ENCODE data around the gene MKS1.

Gene MKS1

DNA sequence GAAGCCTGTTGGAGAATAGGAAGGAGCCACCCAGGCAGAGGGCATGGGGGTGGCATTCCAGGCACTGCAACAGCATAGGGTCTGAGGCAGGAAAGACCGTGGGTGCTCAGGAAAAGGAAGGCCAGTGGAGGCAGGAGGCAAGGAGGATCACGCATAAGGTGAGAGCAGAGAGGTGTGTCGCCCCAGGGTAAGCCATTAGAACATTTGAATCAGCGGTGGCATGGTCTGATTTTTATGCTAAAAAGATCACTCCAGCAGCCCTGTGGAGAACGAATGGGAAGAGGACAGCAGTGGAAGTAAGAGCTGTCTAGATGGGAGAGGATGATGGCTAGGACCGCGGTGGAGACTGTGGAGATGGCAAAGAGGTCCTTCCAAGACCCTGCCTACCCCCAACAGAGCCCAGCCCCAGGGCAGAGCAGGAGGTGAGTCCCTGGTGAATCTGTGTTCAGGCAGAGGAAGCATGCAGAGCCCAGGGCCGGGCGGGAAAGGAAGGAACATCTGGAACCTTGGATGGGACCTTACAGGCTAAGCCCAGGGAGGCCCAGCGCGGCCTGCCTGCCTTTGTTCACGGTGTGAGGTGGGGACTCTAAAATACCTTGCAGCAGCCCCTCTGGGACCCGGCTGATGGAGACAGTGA is 27.2 kb upstream of the MKS1 start:
- in situ Hi-C loops (cut with HindIII; ENCODE audit: low pct_ligation_motif_present, low pct_unique_long_range_greater_than_20kb, low sequenced_read_pairs): no loop called here
- DNase-seq: no peak

DNA sequence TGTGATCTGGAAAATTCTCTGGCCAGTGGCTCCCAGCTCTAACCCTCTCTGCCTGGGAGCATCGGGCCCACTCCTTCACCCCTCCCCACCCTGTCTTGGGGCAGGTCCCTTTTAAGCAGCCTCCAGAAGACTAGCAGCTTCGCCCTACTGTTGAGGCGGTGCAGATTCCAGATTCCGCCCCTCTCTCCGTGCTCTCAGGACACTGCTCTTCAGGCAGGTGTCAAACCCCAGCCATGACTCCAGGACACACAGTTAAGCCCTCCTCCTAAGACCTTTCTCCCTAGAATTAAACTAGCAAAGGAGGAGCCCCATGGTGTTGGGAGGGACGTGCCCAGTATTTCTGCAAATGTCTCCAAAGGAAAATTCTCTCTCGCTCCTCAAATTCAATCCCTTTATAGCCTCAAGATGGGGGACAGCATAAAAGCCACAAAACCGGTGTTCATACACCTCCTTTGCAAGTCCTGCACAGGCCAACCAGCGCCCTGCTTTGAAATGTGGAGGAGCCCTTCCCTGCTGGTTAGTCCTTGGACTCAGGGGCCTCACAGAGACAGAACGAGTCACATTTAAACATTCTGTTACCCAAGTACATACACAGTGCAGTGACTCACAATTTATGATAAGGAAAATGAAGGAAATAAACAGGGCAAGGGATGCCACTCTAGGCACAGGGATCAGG is 26.5 kb upstream of the MKS1 start:
- in situ Hi-C loops (cut with HindIII; ENCODE audit: low pct_ligation_motif_present, low pct_unique_long_range_greater_than_20kb, low sequenced_read_pairs): no loop called here

GRCh38 chr17:58244963-58245362 is 25.9 kb upstream of the MKS1 start:
- in situ Hi-C loops (cut with HindIII; ENCODE audit: low pct_ligation_motif_present, low pct_unique_long_range_greater_than_20kb, low sequenced_read_pairs): no loop called here
- no peak for DNase-seq

More for the DNA sequence above, 26.5 kb upstream of the MKS1 start:
- no peak for DNase-seq

- in situ Hi-C loops (cut with HindIII; ENCODE audit: low pct_ligation_motif_present, low pct_unique_long_range_greater_than_20kb, low sequenced_read_pairs): no loop called here
- no peak for DNase-seq
Observed at GRCh38 chr17:58242171-58242784, 23.2 kb upstream of the MKS1 start.

GRCh38 chr17:58239987-58240386 is 20.9 kb upstream of the MKS1 start:
- in situ Hi-C loops (cut with HindIII; ENCODE audit: low pct_ligation_motif_present, low pct_unique_long_range_greater_than_20kb, low sequenced_read_pairs): no loop called here

GRCh38 chr17:58238147-58238634 is 19.1 kb upstream of the MKS1 start, which contains the start of gene LPO:
LPO (plus strand) TSS chr17:58238584; CDS start chr17:58242980, 4,396 bp downstream.
- in situ Hi-C loops (cut with HindIII; ENCODE audit: low pct_ligation_motif_present, low pct_unique_long_range_greater_than_20kb, low sequenced_read_pairs): no loop called here
- no peak for DNase-seq

More at GRCh38 chr17:58239987-58240386, 20.9 kb upstream of the MKS1 start:
- no peak for DNase-seq

GRCh38 chr17:58236394-58236793 is 17.3 kb upstream of the MKS1 start:
- in situ Hi-C loops (cut with HindIII; ENCODE audit: low pct_ligation_motif_present, low pct_unique_long_range_greater_than_20kb, low sequenced_read_pairs): no loop called here
- DNase-seq: no peak

GRCh38 chr17:58235821-58236220 is 16.8 kb upstream of the MKS1 start:
- in situ Hi-C loops (cut with HindIII; ENCODE audit: low pct_ligation_motif_present, low pct_unique_long_range_greater_than_20kb, low sequenced_read_pairs): no loop called here
- no peak for DNase-seq

DNA sequence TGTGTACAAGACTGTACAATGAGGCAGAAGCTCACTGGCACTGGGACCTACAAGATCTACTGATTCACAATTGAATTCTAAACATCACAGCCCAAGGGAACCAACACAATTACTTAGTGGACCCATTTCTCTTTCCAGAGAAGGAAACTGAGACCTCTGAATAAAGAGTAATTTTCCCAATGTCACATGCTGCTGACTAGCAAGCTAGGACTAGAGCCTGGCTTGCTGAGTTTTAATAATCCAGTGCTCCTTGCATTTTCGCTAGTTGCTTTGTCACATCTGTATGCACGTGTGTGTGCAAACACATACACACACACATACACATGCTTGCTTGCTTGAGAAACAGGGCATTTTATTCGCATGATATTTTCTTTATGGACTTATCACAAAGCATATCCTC is 15.5 kb upstream of the MKS1 start:
- DNase-seq: no peak
- in situ Hi-C loops (cut with HindIII; ENCODE audit: low pct_ligation_motif_present, low pct_unique_long_range_greater_than_20kb, low sequenced_read_pairs): no loop called here

GRCh38 chr17:58233543-58233942 is 14.5 kb upstream of the MKS1 start:
- DNase-seq: no peak
- in situ Hi-C loops (cut with HindIII; ENCODE audit: low pct_ligation_motif_present, low pct_unique_long_range_greater_than_20kb, low sequenced_read_pairs): no loop called here

GRCh38 chr17:58232707-58233156 is 13.7 kb upstream of the MKS1 start:
- in situ Hi-C loops (cut with HindIII; ENCODE audit: low pct_ligation_motif_present, low pct_unique_long_range_greater_than_20kb, low sequenced_read_pairs): no loop called here
- peak; percentile 35 for DNase-seq

DNA sequence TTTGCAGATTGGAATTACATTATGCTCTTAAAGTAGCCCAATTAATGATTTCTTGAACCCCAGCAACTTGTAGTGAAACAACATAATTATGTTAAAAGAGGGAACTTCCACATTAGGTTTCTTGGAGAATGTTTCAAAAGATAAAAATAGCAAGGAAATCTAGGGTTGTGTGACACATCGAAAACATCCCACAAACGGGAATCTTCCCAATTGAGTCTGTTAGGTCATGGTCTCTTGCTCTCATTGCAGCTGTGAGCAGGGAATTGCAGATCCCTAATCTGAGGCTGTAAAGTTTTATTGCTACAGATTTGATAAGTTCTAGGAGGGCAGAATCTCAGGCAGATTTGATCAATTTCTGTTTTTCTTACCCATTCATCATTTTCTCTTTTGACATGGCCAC is 12.6 kb upstream of the MKS1 start:
- DNase-seq: no peak
- in situ Hi-C loops (cut with HindIII; ENCODE audit: low pct_ligation_motif_present, low pct_unique_long_range_greater_than_20kb, low sequenced_read_pairs): no loop called here

DNA sequence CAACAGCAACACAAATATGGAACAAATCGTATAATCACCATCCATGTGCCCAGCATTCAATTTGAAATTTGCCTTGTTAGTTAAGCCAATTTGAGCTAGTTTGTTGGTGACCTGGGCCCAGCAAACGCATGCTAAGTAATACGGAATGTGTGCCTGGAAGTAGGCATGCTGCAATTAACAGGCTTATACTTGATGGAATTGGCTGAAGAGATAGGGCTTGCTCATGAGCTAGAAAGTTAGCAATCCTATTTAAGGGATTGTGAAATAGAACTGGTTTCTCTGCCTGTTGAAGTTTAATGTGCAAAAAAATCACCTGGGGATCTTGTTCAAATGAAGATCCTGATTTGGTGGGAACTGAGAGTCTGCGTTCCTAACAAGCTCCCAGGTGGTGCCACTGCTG is 10.8 kb upstream of the MKS1 start:
- in situ Hi-C loops (cut with HindIII; ENCODE audit: low pct_ligation_motif_present, low pct_unique_long_range_greater_than_20kb, low sequenced_read_pairs): no loop called here

DNA sequence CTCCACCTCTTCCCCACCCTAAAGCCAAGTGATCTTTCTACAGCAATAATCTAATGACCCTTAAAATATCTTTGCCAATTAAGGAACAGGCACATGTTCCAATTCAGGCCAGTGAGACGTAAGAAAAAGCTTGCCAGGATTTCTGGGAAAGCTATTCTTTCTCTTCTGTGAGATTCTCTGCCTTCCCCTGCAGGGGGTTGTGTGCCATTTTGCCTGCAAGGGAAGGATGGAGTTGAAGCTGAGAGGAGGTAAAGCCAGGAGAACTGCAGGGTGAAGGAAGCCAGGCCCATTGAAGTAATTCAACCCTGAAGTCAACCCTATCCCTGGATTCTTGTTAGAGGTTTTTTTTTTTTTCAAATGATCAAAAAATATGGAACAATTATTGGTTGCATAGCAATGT is 10.3 kb upstream of the MKS1 start:
- DNase-seq: no peak

More for the DNA sequence above, 10.8 kb upstream of the MKS1 start:
- DNase-seq: no peak

GRCh38 chr17:58228679-58229078 is 9.6 kb upstream of the MKS1 start:
- DNase-seq: no peak
- in situ Hi-C loops (cut with HindIII; ENCODE audit: low pct_ligation_motif_present, low pct_unique_long_range_greater_than_20kb, low sequenced_read_pairs): no loop called here

More for the DNA sequence above, 10.3 kb upstream of the MKS1 start:
- in situ Hi-C loops (cut with HindIII; ENCODE audit: low pct_ligation_motif_present, low pct_unique_long_range_greater_than_20kb, low sequenced_read_pairs): no loop called here

DNA sequence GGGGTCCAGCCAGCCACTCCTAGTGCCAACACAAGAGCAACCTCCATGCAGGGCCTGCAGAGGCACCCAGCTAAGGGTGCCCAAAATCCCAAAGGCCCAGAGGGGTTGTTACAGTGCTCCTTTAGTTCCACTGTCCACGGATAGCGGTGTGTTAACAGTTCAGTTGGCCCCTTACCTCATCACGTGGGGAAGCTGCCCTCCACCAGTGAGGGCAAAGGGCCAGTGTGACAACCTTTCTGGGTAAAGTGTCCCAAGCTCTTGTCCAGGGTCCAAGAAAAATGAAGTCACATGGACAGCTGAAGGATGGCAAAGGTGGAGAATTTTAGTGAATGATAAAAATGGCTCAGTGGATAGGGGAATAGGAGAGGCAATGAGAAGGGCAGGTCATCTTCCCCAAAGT is 8.7 kb upstream of the MKS1 start:
- in situ Hi-C loops (cut with HindIII; ENCODE audit: low pct_ligation_motif_present, low pct_unique_long_range_greater_than_20kb, low sequenced_read_pairs): no loop called here
- no peak for DNase-seq

DNA sequence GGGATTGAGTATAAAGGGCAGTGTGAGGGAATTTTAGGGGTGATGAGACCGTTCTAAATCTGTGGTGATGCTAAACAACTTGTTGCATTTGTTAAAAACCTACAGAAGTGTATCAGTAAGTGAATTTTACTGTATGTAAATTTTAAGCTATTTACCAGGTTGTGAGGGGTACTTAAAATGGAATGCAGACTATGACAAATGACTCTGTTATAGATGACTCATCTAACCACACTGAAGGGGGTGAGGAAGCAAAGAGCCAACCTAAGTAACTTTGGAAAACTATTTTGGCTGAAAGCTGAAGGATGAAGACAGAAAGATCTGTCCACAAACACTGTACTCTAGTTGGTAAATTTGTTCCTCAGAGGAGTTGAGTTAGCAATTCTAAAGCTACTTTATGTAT is 5.3 kb upstream of the MKS1 start:
- DNase-seq: peak; percentile 77
- in situ Hi-C loops (cut with HindIII; ENCODE audit: low pct_ligation_motif_present, low pct_unique_long_range_greater_than_20kb, low sequenced_read_pairs): no loop called here

GRCh38 chr17:58219789-58220183 is 731 bp upstream of the MKS1 start:
- in situ Hi-C loops (cut with HindIII; ENCODE audit: low pct_ligation_motif_present, low pct_unique_long_range_greater_than_20kb, low sequenced_read_pairs): no loop called here
- no peak for DNase-seq

DNA sequence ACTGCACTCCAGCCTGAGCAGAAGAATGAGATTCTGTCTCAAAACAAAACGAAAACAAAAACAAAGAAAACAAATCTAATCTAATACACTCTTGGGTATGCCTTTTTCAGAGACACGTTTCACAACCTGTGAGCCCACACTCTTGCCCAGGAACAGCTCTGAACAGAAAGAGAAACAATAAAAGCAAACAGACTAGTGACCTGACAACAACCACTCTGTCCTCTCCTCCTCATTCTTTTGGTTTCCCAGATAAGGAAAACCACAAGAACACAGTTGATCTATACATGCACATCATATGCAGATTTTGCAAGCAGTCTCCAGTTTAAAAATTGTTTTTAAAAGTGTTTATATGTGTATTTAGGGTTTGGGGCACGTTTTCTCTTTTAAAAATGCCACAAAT is 1.3 kb downstream of the MKS1 start:
- no peak for DNase-seq
- in situ Hi-C loops (cut with HindIII; ENCODE audit: low pct_ligation_motif_present, low pct_unique_long_range_greater_than_20kb, low sequenced_read_pairs): no loop called here

- DNase-seq: peak; percentile 24
- in situ Hi-C loops (cut with HindIII; ENCODE audit: low pct_ligation_motif_present, low pct_unique_long_range_greater_than_20kb, low sequenced_read_pairs): no loop called here
Observed at GRCh38 chr17:58215685-58216084, 3.4 kb downstream of the MKS1 start.
